Endothelial cell of umbilical vein (primary cell): ENCODE measurements around the gene CFAP20DC. TPM values are rescaled to one million over a fixed set of nuclear protein-coding genes. Genes with fewer than 3 reads are reported as not detected.
"Not testable (repeated sequence)": the region's sequence is repeated elsewhere in the genome, so short reads cannot be mapped to it uniquely, and the experiment has no call there.

Experiments used
- BruUV-seq: library from RNA; stranded (reverse); fragments of 400-500 nt; replicated peaks from 2 replicates; lab custom pipeline; 2021; lab: Mats Ljungman, UMichigan
- CTCF ChIA-PET: fragments of 300-600, 350-600 bp; sonication (Branson Sonifier 250); formaldehyde crosslinking; loops from one replicate; lab custom pipeline; 2021; ENCODE audit warnings: antibody characterized with exemption, inconsistent platforms; lab: Charles Lee
- POLR2A ChIA-PET: fragments of 300-600, 350-600 bp; sonication (Branson Sonifier 250); formaldehyde crosslinking; loops from one replicate; lab custom pipeline; 2021; ENCODE audit warnings: antibody characterized with exemption, inconsistent platforms; lab: Charles Lee
- DNase-seq: peaks from one replicate; pipeline ENCODE4 v3.0.0-alpha.2; 2011; ENCODE audit warnings: low read depth, low spot score
- FAIRE-seq: peaks from 2 replicates; lab custom pipeline; 2011; peaks lifted over from hg19 to GRCh38; lab: Jason Lieb, UNC
- H2AFZ ChIP-seq: 2 replicates; pipeline ENCODE4 v1.6.0; 2012; ENCODE audit warnings: low read depth, low read length, control low read depth, inconsistent platforms
- H3K27ac ChIP-seq: 2 replicates; pipeline ENCODE4 v1.5.1; 2011; ENCODE audit warnings: low read depth, mild to moderate bottlenecking, control low read depth, low read length, moderate library complexity; ENCODE audit not compliant: insufficient read depth
- H3K27me3 ChIP-seq, 2 experiments: 2 replicates each; pipeline versions ENCODE4 v1.6.0 to v1.6.1; 2011; ENCODE audit warnings: low read length in 2 of 2, mixed read lengths in 1 of 2; ENCODE audit not compliant: control insufficient read depth in 2 of 2, insufficient read depth in 2 of 2
- H3K36me3 ChIP-seq, 2 experiments: 2 replicates in 1 of 2; 3 replicates in 1 of 2; pipeline ENCODE4 v1.5.1; 2011; ENCODE audit warnings: low read length in 2 of 2, mild to moderate bottlenecking in 1 of 2, moderate library complexity in 1 of 2; ENCODE audit not compliant: control insufficient read depth in 2 of 2, insufficient read depth in 2 of 2; ENCODE audit errors: extremely low read depth in 1 of 2
- H3K4me1 ChIP-seq: 3 replicates; pipeline ENCODE4 v1.5.1; 2011; ENCODE audit warnings: mild to moderate bottlenecking, low read length; ENCODE audit not compliant: control insufficient read depth, insufficient read depth; ENCODE audit errors: extremely low read depth
- H3K4me2 ChIP-seq: 2 replicates; pipeline ENCODE4 v1.6.1; 2011; ENCODE audit warnings: low read length, control low read depth, mixed read lengths; ENCODE audit not compliant: insufficient read depth
- H3K4me3 ChIP-seq, 3 experiments: fragments of 200-600 bp in 1 of 3; sonication (generic), shearing (Covaris generic) in 1 of 3; replicated peaks in 1 of 3; 2 replicates each; pipeline ENCODE4 v1.5.1; 2011 to 2016; ENCODE audit warnings: control low read depth in 3 of 3, low read length in 3 of 3, mild to moderate bottlenecking in 2 of 3, inconsistent platforms in 1 of 3, low read depth in 1 of 3, moderate library complexity in 1 of 3; ENCODE audit not compliant: insufficient read depth in 1 of 3
- H3K79me2 ChIP-seq: 2 replicates; pipeline ENCODE4 v1.6.0; 2012; ENCODE audit warnings: low read length, inconsistent platforms; ENCODE audit not compliant: control insufficient read depth, insufficient read depth
- H3K9ac ChIP-seq: replicated peaks from 2 replicates; pipeline ENCODE3; 2011; ENCODE audit warnings: low read length, control low read depth; ENCODE audit not compliant: insufficient read depth; ENCODE audit errors: extremely low read depth
- H3K9me1 ChIP-seq: replicated peaks from 3 replicates; pipeline ENCODE4 v1.6.0; 2011; ENCODE audit warnings: mild to moderate bottlenecking, low read length; ENCODE audit not compliant: control insufficient read depth, insufficient read depth; ENCODE audit errors: extremely low read depth
- H3K9me3 ChIP-seq: replicated peaks from 2 replicates; pipeline ENCODE4 v1.5.1; 2012; ENCODE audit warnings: low read length, inconsistent platforms; ENCODE audit not compliant: control insufficient read depth, insufficient read depth
- H4K20me1 ChIP-seq: replicated peaks from 2 replicates; pipeline ENCODE3; 2011; ENCODE audit warnings: mild to moderate bottlenecking, low read length; ENCODE audit not compliant: control insufficient read depth, insufficient read depth; ENCODE audit errors: extremely low read depth
- EZH2 ChIP-seq: IDR thresholded peaks from 2 replicates; pipeline ENCODE4 v1.6.1; 2012; ENCODE audit warnings: borderline replicate concordance, low read depth, mild to moderate bottlenecking, moderate library complexity, low read length, inconsistent platforms; ENCODE audit not compliant: severe bottlenecking
- FOS ChIP-seq: IDR thresholded peaks from 2 replicates; pipeline ENCODE4 v1.6.1; 2011; ENCODE audit warnings: mild to moderate bottlenecking, low read length, moderate library complexity, borderline replicate concordance; ENCODE audit not compliant: insufficient read depth
- GATA2 ChIP-seq: IDR thresholded peaks from 2 replicates; pipeline ENCODE4 v1.7.0; 2011; ENCODE audit warnings: low read depth, mild to moderate bottlenecking, moderate library complexity, mixed read lengths, low read length; ENCODE audit not compliant: insufficient read length, insufficient read depth
- JUN ChIP-seq: IDR thresholded peaks from 2 replicates; pipeline ENCODE4 v1.6.1; 2011; ENCODE audit warnings: borderline replicate concordance, low read depth; ENCODE audit not compliant: insufficient read length, insufficient read depth
- MYC ChIP-seq: IDR thresholded peaks from one replicate; pipeline ENCODE4 v1.6.1; 2011; ENCODE audit warnings: mild to moderate bottlenecking, low read depth, low read length
- POLR2A ChIP-seq: IDR thresholded peaks from 2 replicates; pipeline ENCODE4 v1.6.1; 2012; ENCODE audit warnings: low read depth, mild to moderate bottlenecking, control low read depth, low read length
- POLR2AphosphoS5 ChIP-seq: IDR thresholded peaks from 2 replicates; pipeline ENCODE4 v1.6.1; 2012; ENCODE audit warnings: low read depth, mild to moderate bottlenecking, control low read depth, low read length, moderate library complexity; ENCODE audit not compliant: insufficient read depth
- dilution Hi-C: fragments of 300-500 bp; cut with MboI; formaldehyde crosslinking; loops from one replicate; pipeline ENCODE4 v1.15.0; 2019; ENCODE audit warnings: low sequenced_read_pairs; ENCODE audit not compliant: extremely low pct_ligation_motif_present
- intact Hi-C: fragments of 100-400 bp; cut with micrococcal nuclease; formaldehyde crosslinking; loops from one replicate; pipeline ENCODE4 v1.10.0; 2022
- polyA plus RNA-seq, 4 experiments: library from polyadenylated mRNA; depleted of rRNA in 3 of 4; stranded (reverse) in 3 of 4; unstranded in 1 of 4; fragments of >200 nt; gene quantifications; 2 replicates each; pipeline versions ENCODE4 v1.2.1 to v1.2.3, GENCODE V29; 2011 to 2012; ENCODE audit warnings: missing spikeins in 1 of 4
- total RNA-seq: library from RNA; stranded (reverse); gene quantifications from 2 replicates; pipeline ENCODE4 v1.2.3, GENCODE V29; 2021
- TF ChIP-seq, protein P1 (sequence below), 2 donors: IDR thresholded peaks; 1 replicate in 1 of 2; 2 replicates in 1 of 2; pipeline ENCODE4 v1.5.1; 2011; ENCODE audit warnings: low read length in 2 of 2, mild to moderate bottlenecking in 2 of 2, moderate library complexity in 2 of 2, control low read depth in 1 of 2, inconsistent platforms in 1 of 2, low read depth in 1 of 2; ENCODE audit not compliant: insufficient read depth in 1 of 2; ENCODE audit errors: extremely low read depth in 1 of 2
- TF ChIP-seq, protein P2 (sequence below): IDR thresholded peaks from 2 replicates; pipeline ENCODE4 v1.6.1; 2011; ENCODE audit not compliant: insufficient read depth, insufficient read length

Gene CFAP20DC
- total and polyA plus RNA-seq, 2 donors (not counting 3 experiments of a cell fraction or from before 2014, with no cell fraction given): 0.92 to 2.1 TPM

DNA sequence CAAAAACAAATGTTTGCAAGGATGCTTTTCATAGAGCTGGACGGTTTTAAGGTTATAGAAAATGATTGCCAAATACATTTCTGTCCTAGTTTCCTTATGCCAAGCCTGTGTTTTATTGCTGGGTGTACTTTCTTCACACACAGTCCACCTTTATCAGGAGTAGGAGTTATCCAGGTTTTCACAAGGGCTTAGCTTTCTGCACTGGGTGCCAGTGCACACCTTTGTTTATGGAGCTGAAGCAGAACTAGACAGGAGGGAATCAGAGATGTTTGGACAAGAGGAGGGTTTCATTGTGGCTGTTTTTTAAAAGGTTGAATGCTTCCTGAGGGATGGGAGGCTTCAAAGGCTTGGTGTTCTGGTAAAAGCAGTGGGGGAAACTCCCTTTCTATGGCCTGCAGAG, 353.7 kb downstream of the CFAP20DC start:
- Histone ChIP-seq H3K79me2 (no peaks in the 10 kb centered on the region), H4K20me1 (no peaks in the 10 kb centered on the region), H3K4me3 (no peak overlapping the region), H3K4me2 (no peak overlapping the region), H3K9me1 (no peaks in the 10 kb centered on the region), H3K27ac (no peak overlapping the region), H3K36me3 (no peaks in the 10 kb centered on the region), H2AFZ (no peak overlapping the region), H3K9ac (no peak overlapping the region), H3K27me3 (no peaks in the 10 kb centered on the region), H3K9me3 (peaks cover 1% of the 10 kb centered on the region), H3K4me1 (no peaks in the 10 kb centered on the region)
- intact Hi-C loops (no loop called here), dilution Hi-C loops (no loop called here)
- no peak for DNase-seq
- no peak for TF ChIP-seq JUN
- TF ChIP-seq EZH2: no peak
- TF ChIP-seq FOS: no peak
- TF ChIP-seq MYC: no peak
- TF ChIP-seq, protein P1, sequence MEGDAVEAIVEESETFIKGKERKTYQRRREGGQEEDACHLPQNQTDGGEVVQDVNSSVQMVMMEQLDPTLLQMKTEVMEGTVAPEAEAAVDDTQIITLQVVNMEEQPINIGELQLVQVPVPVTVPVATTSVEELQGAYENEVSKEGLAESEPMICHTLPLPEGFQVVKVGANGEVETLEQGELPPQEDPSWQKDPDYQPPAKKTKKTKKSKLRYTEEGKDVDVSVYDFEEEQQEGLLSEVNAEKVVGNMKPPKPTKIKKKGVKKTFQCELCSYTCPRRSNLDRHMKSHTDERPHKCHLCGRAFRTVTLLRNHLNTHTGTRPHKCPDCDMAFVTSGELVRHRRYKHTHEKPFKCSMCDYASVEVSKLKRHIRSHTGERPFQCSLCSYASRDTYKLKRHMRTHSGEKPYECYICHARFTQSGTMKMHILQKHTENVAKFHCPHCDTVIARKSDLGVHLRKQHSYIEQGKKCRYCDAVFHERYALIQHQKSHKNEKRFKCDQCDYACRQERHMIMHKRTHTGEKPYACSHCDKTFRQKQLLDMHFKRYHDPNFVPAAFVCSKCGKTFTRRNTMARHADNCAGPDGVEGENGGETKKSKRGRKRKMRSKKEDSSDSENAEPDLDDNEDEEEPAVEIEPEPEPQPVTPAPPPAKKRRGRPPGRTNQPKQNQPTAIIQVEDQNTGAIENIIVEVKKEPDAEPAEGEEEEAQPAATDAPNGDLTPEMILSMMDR (IDR thresholded peaks at IDR 0.05; ENCODE audit: extremely low read depth in 1 of 2, insufficient read depth in 1 of 2, low read depth in 1 of 2, low read length in 2 of 2): no peak
- TF ChIP-seq POLR2AphosphoS5: no peak
- TF ChIP-seq GATA2: no peak
- no peak for TF ChIP-seq POLR2A
- TF ChIP-seq, protein P2, sequence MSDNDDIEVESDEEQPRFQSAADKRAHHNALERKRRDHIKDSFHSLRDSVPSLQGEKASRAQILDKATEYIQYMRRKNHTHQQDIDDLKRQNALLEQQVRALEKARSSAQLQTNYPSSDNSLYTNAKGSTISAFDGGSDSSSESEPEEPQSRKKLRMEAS: no peak
- ChIA-PET POLR2A (no interaction called here), CTCF (no interaction called here)
- BruUV-seq: no TSS peak
- no peak for FAIRE-seq

DNA sequence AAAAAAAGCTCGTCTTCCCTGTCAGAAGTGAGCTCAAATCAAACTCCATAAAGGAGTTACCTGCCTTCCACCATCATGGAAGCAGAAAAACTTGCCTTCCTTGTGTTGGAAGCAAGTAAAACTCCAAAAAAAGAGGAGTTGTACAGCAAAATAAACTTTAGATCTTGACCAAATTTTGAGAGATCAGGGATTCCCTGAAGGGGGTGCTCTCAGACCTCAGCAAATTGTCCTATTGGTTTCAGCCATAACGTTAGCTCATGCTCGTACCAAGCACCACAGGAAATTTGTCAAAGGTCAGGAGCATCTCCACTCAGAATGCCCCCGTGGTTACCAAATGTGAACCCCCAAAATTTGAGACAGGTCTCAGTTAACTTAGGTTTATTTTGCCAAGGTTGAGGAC, 354.5 kb downstream of the CFAP20DC start:
- dilution Hi-C loops: not testable (repeated sequence)

More for the DNA sequence above, 354.5 kb downstream of the CFAP20DC start:
- H3K4me2 ChIP-seq, H3K4me3 ChIP-seq, H3K9me1 ChIP-seq, DNase-seq, H3K27me3 ChIP-seq, H2AFZ ChIP-seq, H3K9me3 ChIP-seq, POLR2A ChIA-PET, FAIRE-seq, intact Hi-C loops, H3K9ac ChIP-seq, BruUV-seq, H4K20me1 ChIP-seq, CTCF ChIA-PET, H3K4me1 ChIP-seq, H3K27ac ChIP-seq, H3K79me2 ChIP-seq, H3K36me3 ChIP-seq: not testable (repeated sequence)
